Transverse colon (tissue), 3 donors: ENCODE measurements around the gene PLK1.

ENCODE experiments used
- POLR2A ChIP-seq: fragments of 450-650 bp; IDR thresholded peaks from one replicate; pipeline ENCODE4 v1.6.1; 2016; ENCODE audit warnings: antibody characterized with exemption, mild to moderate bottlenecking, moderate library complexity
- POLR2AphosphoS5 ChIP-seq, 3 donors: sonication (generic); formaldehyde crosslinking; IDR thresholded peaks; one replicate each; pipeline ENCODE4 v1.6.1; 2016; ENCODE audit warnings: antibody characterized with exemption in 3 of 3

- no peak for TF ChIP-seq POLR2AphosphoS5 (IDR thresholded peaks at IDR 0.05)
- no peak for TF ChIP-seq POLR2A
Measured at GRCh38 chr16:23709536-23709935, 30.8 kb downstream of the PLK1 start.
